ENCODE results near the gene XPC.

The XPC gene

GRCh38 chr3:14130707-14131106, 47.7 kb downstream of the XPC start:
- no peak overlapping the region for H2BK120ac ChIP-seq (ENCODE audit: low read depth, low read length)
- DNase-seq: no peak

GRCh38 chr3:14130230-14130629, 48.2 kb downstream of the XPC start:
- no peak overlapping the region for H2BK120ac ChIP-seq (ENCODE audit: low read depth, low read length)
- peaks cover 15% of the 10 kb centered on the region for H3K4me1 ChIP-seq (ENCODE audit: control insufficient read depth, insufficient read depth, low read depth, low read length)
- H2AFZ ChIP-seq (ENCODE audit: low read depth, low read length): no peak overlapping the region
- WGBS: 100% methylated on average over 2 of the region's 4 CpGs
- no peaks in the 10 kb centered on the region for H3K27me3 ChIP-seq (ENCODE audit: control insufficient read depth in 1 of 2, insufficient read depth in 1 of 2, low read length in 2 of 2)
- no peak overlapping the region for H4K8ac ChIP-seq (ENCODE audit: low read length)
- H3K9ac ChIP-seq (ENCODE audit: low read length): no peak overlapping the region
- no peaks in the 10 kb centered on the region for H3K9me3 ChIP-seq (ENCODE audit: control insufficient read depth, low read length)
- no peak overlapping the region for H3K27ac ChIP-seq (ENCODE audit: low read length, poor library complexity, severe bottlenecking)
- H2BK5ac ChIP-seq (ENCODE audit: low read depth, low read length, poor library complexity, severe bottlenecking): no peak overlapping the region
- H3K18ac ChIP-seq (ENCODE audit: low read depth in 1 of 2, low read length in 2 of 2): no peak overlapping the region
- no peak overlapping the region for H2AK5ac ChIP-seq (ENCODE audit: low read length, severe bottlenecking)
- no peak overlapping the region for H3K14ac ChIP-seq (ENCODE audit: low read length in 2 of 2)
- H3K4me2 ChIP-seq (ENCODE audit: low read length, poor library complexity, severe bottlenecking): no peak overlapping the region
- H3K79me1 ChIP-seq (replicated peaks; ENCODE audit: low read length, poor library complexity, severe bottlenecking): peaks cover 56% of the 10 kb centered on the region
- H3K36me3 ChIP-seq (ENCODE audit: control insufficient read depth in 1 of 2, insufficient read depth in 2 of 2, low read depth in 1 of 2, low read length in 2 of 2): peaks cover 73 to 84% of the 10 kb centered on the region in 2 experiments
- no peak overlapping the region for H3K4me3 ChIP-seq (ENCODE audit: insufficient read depth in 1 of 2, low read depth in 1 of 2, low read length in 2 of 2)
- H4K91ac ChIP-seq (ENCODE audit: low read length): no peak overlapping the region
- no peak overlapping the region for H2BK15ac ChIP-seq (ENCODE audit: low read depth, poor library complexity, severe bottlenecking)
- no peak for DNase-seq
- H3K4ac ChIP-seq (ENCODE audit: low read depth in 1 of 2, low read length in 2 of 2): no peak overlapping the region
- no peak overlapping the region for H3K23ac ChIP-seq (ENCODE audit: low read length in 2 of 2)
- no peak overlapping the region for H2BK12ac ChIP-seq (ENCODE audit: low read length in 2 of 2)

More at GRCh38 chr3:14130707-14131106, 47.7 kb downstream of the XPC start:
- Histone ChIP-seq H3K36me3 (ENCODE audit: control insufficient read depth in 1 of 2, insufficient read depth in 2 of 2, low read depth in 1 of 2, low read length in 2 of 2) (peaks cover 78 to 89% of the 10 kb centered on the region in 2 experiments), H2BK5ac (ENCODE audit: low read depth, low read length, poor library complexity, severe bottlenecking) (no peak overlapping the region), H2BK15ac (ENCODE audit: low read depth, poor library complexity, severe bottlenecking) (no peak overlapping the region), H4K8ac (ENCODE audit: low read length) (no peak overlapping the region), H2AFZ (ENCODE audit: low read depth, low read length) (no peak overlapping the region), H3K27ac (ENCODE audit: low read length, poor library complexity, severe bottlenecking) (no peak overlapping the region), H4K91ac (ENCODE audit: low read length) (no peak overlapping the region), H3K14ac (ENCODE audit: low read length in 2 of 2) (no peak overlapping the region), H3K9me3 (ENCODE audit: control insufficient read depth, low read length) (no peaks in the 10 kb centered on the region), H3K4ac (ENCODE audit: low read depth in 1 of 2, low read length in 2 of 2) (no peak overlapping the region), H3K79me1 (replicated peaks; ENCODE audit: low read length, poor library complexity, severe bottlenecking) (peaks cover 59% of the 10 kb centered on the region), H3K9ac (ENCODE audit: low read length) (no peak overlapping the region), H3K27me3 (ENCODE audit: control insufficient read depth in 1 of 2, insufficient read depth in 1 of 2, low read length in 2 of 2) (no peaks in the 10 kb centered on the region), H2AK5ac (ENCODE audit: low read length, severe bottlenecking) (no peak overlapping the region), H3K4me3 (ENCODE audit: insufficient read depth in 1 of 2, low read depth in 1 of 2, low read length in 2 of 2) (no peak overlapping the region), H3K18ac (ENCODE audit: low read depth in 1 of 2, low read length in 2 of 2) (no peak overlapping the region), H3K4me2 (ENCODE audit: low read length, poor library complexity, severe bottlenecking) (no peak overlapping the region), H3K23ac (ENCODE audit: low read length in 2 of 2) (no peak overlapping the region), H3K4me1 (ENCODE audit: control insufficient read depth, insufficient read depth, low read depth, low read length) (peaks cover 15% of the 10 kb centered on the region), H2BK12ac (ENCODE audit: low read length in 2 of 2) (no peak overlapping the region)
- 96% methylated on average over 12 of the region's 12 CpGs for WGBS

- H4K91ac ChIP-seq (ENCODE audit: low read length): no peak overlapping the region
- no peak overlapping the region for H3K27ac ChIP-seq (ENCODE audit: low read length, poor library complexity, severe bottlenecking)
- H3K79me1 ChIP-seq (replicated peaks; ENCODE audit: low read length, poor library complexity, severe bottlenecking): peaks cover 54% of the 10 kb centered on the region
- no peak overlapping the region for H2BK12ac ChIP-seq (ENCODE audit: low read length in 2 of 2)
- no peak overlapping the region for H3K14ac ChIP-seq (ENCODE audit: low read length in 2 of 2)
- H2BK15ac ChIP-seq (ENCODE audit: low read depth, poor library complexity, severe bottlenecking): no peak overlapping the region
- no peak overlapping the region for H4K8ac ChIP-seq (ENCODE audit: low read length)
- H3K9ac ChIP-seq (ENCODE audit: low read length): no peak overlapping the region
- H3K36me3 ChIP-seq (ENCODE audit: control insufficient read depth in 1 of 2, insufficient read depth in 2 of 2, low read depth in 1 of 2, low read length in 2 of 2): peaks cover 64 to 75% of the 10 kb centered on the region in 2 experiments
- H3K4me2 ChIP-seq (ENCODE audit: low read length, poor library complexity, severe bottlenecking): no peak overlapping the region
- H3K27me3 ChIP-seq (ENCODE audit: control insufficient read depth in 1 of 2, insufficient read depth in 1 of 2, low read length in 2 of 2): no peaks in the 10 kb centered on the region
- 100% methylated on average over 6 of the region's 6 CpGs for WGBS
- no peak overlapping the region for H3K18ac ChIP-seq (ENCODE audit: low read depth in 1 of 2, low read length in 2 of 2)
- no peak for DNase-seq
- H2AK5ac ChIP-seq (ENCODE audit: low read length, severe bottlenecking): no peak overlapping the region
- no peak overlapping the region for H2BK5ac ChIP-seq (ENCODE audit: low read depth, low read length, poor library complexity, severe bottlenecking)
- H3K4ac ChIP-seq (ENCODE audit: low read depth in 1 of 2, low read length in 2 of 2): no peak overlapping the region
- no peak overlapping the region for H2AFZ ChIP-seq (ENCODE audit: low read depth, low read length)
- H3K23ac ChIP-seq (ENCODE audit: low read length in 2 of 2): no peak overlapping the region
- no peak overlapping the region for H3K4me3 ChIP-seq (ENCODE audit: insufficient read depth in 1 of 2, low read depth in 1 of 2, low read length in 2 of 2)
- peaks cover 15% of the 10 kb centered on the region for H3K4me1 ChIP-seq (ENCODE audit: control insufficient read depth, insufficient read depth, low read depth, low read length)
- no peaks in the 10 kb centered on the region for H3K9me3 ChIP-seq (ENCODE audit: control insufficient read depth, low read length)
- peak overlapping the region; percentile 13 for H2BK120ac ChIP-seq (ENCODE audit: low read depth, low read length)
These were observed 49.1 kb downstream of the XPC start for GRCh38 chr3:14129296-14129695.

GRCh38 chr3:14128724-14129123, 49.7 kb downstream of the XPC start:
- Histone ChIP-seq H3K23ac (ENCODE audit: low read length in 2 of 2) (no peak overlapping the region), H2BK5ac (ENCODE audit: low read depth, low read length, poor library complexity, severe bottlenecking) (no peak overlapping the region), H3K9me3 (ENCODE audit: control insufficient read depth, low read length) (no peaks in the 10 kb centered on the region), H3K4me1 (ENCODE audit: control insufficient read depth, insufficient read depth, low read depth, low read length) (peaks cover 18% of the 10 kb centered on the region), H2BK12ac (ENCODE audit: low read length in 2 of 2) (no peak overlapping the region), H3K18ac (ENCODE audit: low read depth in 1 of 2, low read length in 2 of 2) (no peak overlapping the region), H2BK120ac (ENCODE audit: low read depth, low read length) (no peak overlapping the region), H3K4ac (ENCODE audit: low read depth in 1 of 2, low read length in 2 of 2) (no peak overlapping the region), H2AFZ (ENCODE audit: low read depth, low read length) (no peak overlapping the region), H3K27me3 (ENCODE audit: control insufficient read depth in 1 of 2, insufficient read depth in 1 of 2, low read length in 2 of 2) (no peaks in the 10 kb centered on the region), H3K79me1 (replicated peaks; ENCODE audit: low read length, poor library complexity, severe bottlenecking) (peaks cover 59% of the 10 kb centered on the region), H3K4me2 (ENCODE audit: low read length, poor library complexity, severe bottlenecking) (no peak overlapping the region), H3K27ac (ENCODE audit: low read length, poor library complexity, severe bottlenecking) (no peak overlapping the region), H4K8ac (ENCODE audit: low read length) (no peak overlapping the region), H3K4me3 (ENCODE audit: insufficient read depth in 1 of 2, low read depth in 1 of 2, low read length in 2 of 2) (no peak overlapping the region), H4K91ac (ENCODE audit: low read length) (no peak overlapping the region), H3K36me3 (ENCODE audit: control insufficient read depth in 1 of 2, insufficient read depth in 2 of 2, low read depth in 1 of 2, low read length in 2 of 2) (peaks cover 58 to 69% of the 10 kb centered on the region in 2 experiments), H3K14ac (ENCODE audit: low read length in 2 of 2) (no peak overlapping the region), H2BK15ac (ENCODE audit: low read depth, poor library complexity, severe bottlenecking) (no peak overlapping the region), H2AK5ac (ENCODE audit: low read length, severe bottlenecking) (no peak overlapping the region), H3K9ac (ENCODE audit: low read length) (no peak overlapping the region)
- DNase-seq: no peak
- 100% methylated on average over 4 of the region's 5 CpGs for WGBS
